Esophagus squamous epithelium (tissue), 5 donors: ENCODE results near the gene MINDY4. TPM values are rescaled to one million over a fixed set of nuclear protein-coding genes. Genes with fewer than 3 reads are reported as not detected.

Source experiments
- DNase-seq: peaks from one replicate; lab custom pipeline; 2025; lab: John Stamatoyannopoulos, UW
- H3K27ac ChIP-seq, 4 donors: fragments of 200-600 bp; sonication (generic); one replicate each; pipeline ENCODE4 v1.5.1; 2016 to 2019; ENCODE audit warnings: mild to moderate bottlenecking in 1 of 4
- H3K27me3 ChIP-seq, 4 donors: fragments of 200-600 bp; sonication (generic); 1 replicate in 3 of 4; 2 replicates in 1 of 4; pipeline versions ENCODE4 v1.5.1 to v1.6.0; 2017 to 2021; ENCODE audit warnings: antibody characterized with exemption in 1 of 4
- H3K36me3 ChIP-seq, 3 donors: fragments of 200-600 bp; sonication (generic); one replicate each; pipeline ENCODE4 v1.5.1; 2016 to 2019
- H3K4me1 ChIP-seq, 3 donors: fragments of 200-600 bp; sonication (generic); one replicate each; pipeline ENCODE4 v1.5.1; 2017 to 2019
- H3K4me3 ChIP-seq, 4 donors: fragments of 200-600 bp; sonication (generic); 1 replicate in 3 of 4; 2 replicates in 1 of 4; pipeline ENCODE4 v1.5.1; 2016 to 2019; ENCODE audit warnings: mild to moderate bottlenecking in 2 of 4, moderate library complexity in 1 of 4
- H3K9me3 ChIP-seq, 3 donors: fragments of 200-600 bp; sonication (generic); one replicate each; pipeline ENCODE4 v1.5.1; 2016 to 2019
- POLR2A ChIP-seq, 4 donors: fragments of 450-650 bp; IDR thresholded peaks; one replicate each; pipeline ENCODE4 v1.6.1; 2017; ENCODE audit warnings: antibody characterized with exemption in 4 of 4, mild to moderate bottlenecking in 4 of 4, moderate library complexity in 3 of 4
- WGBS, 2 donors: methylation state at CpG; one replicate each; pipeline ENCODE4 v1.1.5; 2018; 5-methylcytosine and 5-hydroxymethylcytosine counted together
- intact Hi-C: fragments of 100-400 bp; cut with DNase I; formaldehyde crosslinking; loops from one replicate; pipeline ENCODE4 v1.15.0; 2022
- total RNA-seq, 4 donors: library from RNA; depleted of rRNA; stranded (reverse); fragments of >200 nt; gene quantifications; one replicate each; pipeline ENCODE4 v1.1.0, GENCODE V29; 2016
- TF ChIP-seq, protein P1 (sequence below), 6 experiments: fragments of 450-650 bp in 4 of 6; fragments of 200-600 bp in 2 of 6; sonication (generic) in 2 of 6; IDR thresholded peaks; one replicate each; pipeline ENCODE4 v1.5.1; 2016 to 2019; ENCODE audit warnings: antibody characterized with exemption in 6 of 6, mild to moderate bottlenecking in 4 of 6, moderate library complexity in 4 of 6
- donor health status: DM: yes; HTN: yes; CAD: no.

Gene MINDY4
- total RNA-seq, 4 donors from 2014 or later = 2.5 to 6.3 (median 3.3) TPM

DNA sequence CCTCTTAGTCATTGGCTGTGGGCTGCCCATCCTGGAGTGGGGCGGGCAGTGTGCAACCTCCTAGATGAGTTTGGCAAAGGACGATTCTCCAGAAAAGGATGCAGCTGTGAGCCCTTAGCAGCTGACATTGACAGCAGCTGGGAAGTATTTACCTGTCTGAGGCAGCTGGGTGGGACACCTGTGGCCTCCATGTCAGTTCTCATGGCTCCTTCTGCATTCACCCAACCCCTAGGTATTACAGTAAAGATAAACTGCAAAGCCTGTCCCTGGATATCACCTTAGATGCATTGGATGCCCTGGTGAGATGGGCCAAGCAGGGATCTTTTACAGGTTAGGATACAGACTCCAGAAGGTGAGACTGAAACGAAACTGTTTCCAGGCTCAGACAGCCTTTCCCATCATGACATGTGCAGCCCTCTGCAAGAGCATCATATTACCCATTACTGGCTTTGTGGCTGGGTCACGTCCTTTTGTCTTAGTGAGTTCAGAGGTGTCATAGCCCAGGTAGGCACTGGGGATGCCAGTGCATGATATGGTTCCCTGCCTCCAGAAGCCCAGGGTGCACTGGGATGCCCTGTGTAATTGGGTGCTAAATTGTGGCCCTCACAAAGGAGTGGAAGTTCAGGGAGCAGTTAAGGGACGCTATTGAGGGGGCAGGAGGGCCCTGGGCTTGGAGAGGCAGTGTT is 28.9 kb downstream of the MINDY4 start:
- Histone ChIP-seq H3K27me3 (no peaks in the 10 kb centered on the region), H3K9me3 (no peaks in the 10 kb centered on the region), H3K36me3 (no peaks in the 10 kb centered on the region), H3K27ac (peak overlapping the region in 2 of 4 donors; percentile 52 to 70), H3K4me3 (no peak overlapping the region), H3K4me1 (peaks cover 12 to 82% (median 50%) of the 10 kb centered on the region in 3 donors)
- intact Hi-C loops = loop anchor here (5.0 to 10.0 kb wide), 2 partner anchors 177 to 325 kb away; no protein-coding TSS in a partner anchor
- 75 to 86% methylated on average over 4 of the region's 5 CpGs for WGBS, 2 donors
- DNase-seq = no peak
- no peak for TF ChIP-seq POLR2A (IDR thresholded peaks at IDR 0.05)
- TF ChIP-seq, protein P1, sequence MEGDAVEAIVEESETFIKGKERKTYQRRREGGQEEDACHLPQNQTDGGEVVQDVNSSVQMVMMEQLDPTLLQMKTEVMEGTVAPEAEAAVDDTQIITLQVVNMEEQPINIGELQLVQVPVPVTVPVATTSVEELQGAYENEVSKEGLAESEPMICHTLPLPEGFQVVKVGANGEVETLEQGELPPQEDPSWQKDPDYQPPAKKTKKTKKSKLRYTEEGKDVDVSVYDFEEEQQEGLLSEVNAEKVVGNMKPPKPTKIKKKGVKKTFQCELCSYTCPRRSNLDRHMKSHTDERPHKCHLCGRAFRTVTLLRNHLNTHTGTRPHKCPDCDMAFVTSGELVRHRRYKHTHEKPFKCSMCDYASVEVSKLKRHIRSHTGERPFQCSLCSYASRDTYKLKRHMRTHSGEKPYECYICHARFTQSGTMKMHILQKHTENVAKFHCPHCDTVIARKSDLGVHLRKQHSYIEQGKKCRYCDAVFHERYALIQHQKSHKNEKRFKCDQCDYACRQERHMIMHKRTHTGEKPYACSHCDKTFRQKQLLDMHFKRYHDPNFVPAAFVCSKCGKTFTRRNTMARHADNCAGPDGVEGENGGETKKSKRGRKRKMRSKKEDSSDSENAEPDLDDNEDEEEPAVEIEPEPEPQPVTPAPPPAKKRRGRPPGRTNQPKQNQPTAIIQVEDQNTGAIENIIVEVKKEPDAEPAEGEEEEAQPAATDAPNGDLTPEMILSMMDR (IDR thresholded peaks at IDR 0.05) = no peak

DNA sequence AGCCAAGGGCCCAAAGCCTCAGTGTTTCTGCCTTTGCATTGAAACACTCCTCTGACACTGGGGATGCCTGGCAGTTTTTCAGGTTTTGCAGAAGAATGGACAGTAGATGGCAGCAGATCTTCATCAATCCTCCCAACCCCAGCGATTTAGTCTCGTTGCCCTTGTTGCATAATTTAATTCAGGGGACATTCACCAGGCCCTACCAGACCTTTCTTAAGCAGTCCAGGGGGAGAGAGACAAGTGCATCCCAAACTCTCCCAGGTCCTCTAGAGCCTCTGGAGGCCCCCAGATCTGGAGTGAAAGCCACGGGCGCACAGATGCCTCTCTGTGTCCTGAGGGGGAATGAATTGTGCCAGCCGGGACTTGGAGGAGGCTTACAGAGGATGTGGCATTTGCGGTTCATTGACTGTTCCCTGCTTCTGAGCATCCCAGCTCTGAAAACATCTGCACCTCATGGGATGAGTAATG is 29.6 kb downstream of the MINDY4 start:
- Histone ChIP-seq H3K9me3 (no peaks in the 10 kb centered on the region), H3K4me1 (peaks cover 12 to 79% (median 47%) of the 10 kb centered on the region in 3 donors), H3K36me3 (no peaks in the 10 kb centered on the region), H3K27me3 (no peaks in the 10 kb centered on the region), H3K27ac (peak overlapping the region in 3 of 4 donors; percentile 15 to 70 (median 27)), H3K4me3 (no peak overlapping the region)
- TF ChIP-seq, protein P1 (IDR thresholded peaks at IDR 0.05) = peak; percentile 55 to 79 (median 65)
- no peak for TF ChIP-seq POLR2A (IDR thresholded peaks at IDR 0.05)
- intact Hi-C loops = no loop called here
- WGBS, 2 donors = 17 to 30% methylated on average over 3 of the region's 6 CpGs
- no peak for DNase-seq

DNA sequence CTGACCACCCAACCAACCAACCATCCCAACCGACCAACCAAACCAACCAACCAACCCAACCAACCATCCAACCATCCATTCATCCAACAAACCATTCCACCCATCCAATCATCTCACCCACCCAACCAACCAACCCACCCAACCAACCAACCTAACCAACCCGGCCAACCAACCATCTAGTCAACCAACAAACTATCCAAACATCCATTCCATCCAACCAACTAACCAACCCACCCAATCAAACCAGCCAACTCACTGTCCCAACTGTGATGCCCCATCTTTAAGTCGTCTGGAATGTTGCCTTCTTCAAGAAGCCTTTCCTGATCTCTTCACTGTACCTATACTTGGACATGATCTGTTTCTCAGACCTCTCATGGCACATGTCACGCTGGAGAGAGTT is 31.6 kb downstream of the MINDY4 start:
- no peaks in the 10 kb centered on the region for H3K36me3 ChIP-seq
- 92 to 97% methylated on average over 4 of the region's 4 CpGs for WGBS, 2 donors
- TF ChIP-seq, protein P1 (IDR thresholded peaks at IDR 0.05) = no peak
- no peak for TF ChIP-seq POLR2A (IDR thresholded peaks at IDR 0.05)
- H3K27me3 ChIP-seq = no peaks in the 10 kb centered on the region
- DNase-seq = no peak
- no peak overlapping the region for H3K4me3 ChIP-seq
- no peaks in the 10 kb centered on the region for H3K9me3 ChIP-seq
- peaks cover 8 to 59% (median 30%) of the 10 kb centered on the region in 3 donors for H3K4me1 ChIP-seq
- no peak overlapping the region for H3K27ac ChIP-seq
- intact Hi-C loops = no loop called here

DNA sequence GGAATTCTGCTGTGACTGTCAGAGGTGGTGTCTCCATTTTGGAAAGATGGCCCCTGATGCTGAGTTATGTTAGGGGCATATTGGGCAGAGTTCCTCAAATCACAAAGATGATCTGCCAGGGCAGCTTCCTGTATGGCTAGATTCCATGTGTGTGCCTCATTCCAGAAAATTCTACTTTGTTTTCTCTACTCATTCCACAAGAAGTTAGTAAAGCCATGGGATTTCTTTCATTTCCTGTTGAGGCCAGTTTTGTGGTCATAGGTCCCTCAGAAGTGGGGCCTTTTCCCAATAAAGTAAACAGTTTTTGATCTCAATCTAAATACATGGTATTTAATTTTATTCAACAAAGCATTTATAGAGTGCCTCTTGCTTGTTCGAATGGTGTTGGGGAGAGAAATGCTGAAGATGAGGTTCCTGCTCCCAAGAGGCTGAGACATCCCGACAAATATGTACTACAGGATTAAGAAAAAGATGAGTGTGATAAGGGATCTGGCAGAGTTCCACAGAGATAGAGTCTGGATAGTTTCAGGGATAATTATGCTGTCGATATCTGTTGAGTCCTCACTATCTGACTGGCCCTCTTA is 33.0 kb downstream of the MINDY4 start:
- H3K4me1 ChIP-seq = peaks cover 7 to 45% (median 26%) of the 10 kb centered on the region in 3 donors
- no peak for TF ChIP-seq POLR2A (IDR thresholded peaks at IDR 0.05)
- TF ChIP-seq, protein P1 (IDR thresholded peaks at IDR 0.05) = no peak
- H3K9me3 ChIP-seq = no peaks in the 10 kb centered on the region
- H3K27ac ChIP-seq = peak overlapping the region in 3 of 4 donors; percentile 15 to 51 (median 35)
- no peak overlapping the region for H3K4me3 ChIP-seq
- DNase-seq = no peak
- intact Hi-C loops = no loop called here
- 50 to 73% methylated on average over 3 of the region's 3 CpGs for WGBS, 2 donors
- H3K36me3 ChIP-seq = no peaks in the 10 kb centered on the region
- no peaks in the 10 kb centered on the region for H3K27me3 ChIP-seq

DNA sequence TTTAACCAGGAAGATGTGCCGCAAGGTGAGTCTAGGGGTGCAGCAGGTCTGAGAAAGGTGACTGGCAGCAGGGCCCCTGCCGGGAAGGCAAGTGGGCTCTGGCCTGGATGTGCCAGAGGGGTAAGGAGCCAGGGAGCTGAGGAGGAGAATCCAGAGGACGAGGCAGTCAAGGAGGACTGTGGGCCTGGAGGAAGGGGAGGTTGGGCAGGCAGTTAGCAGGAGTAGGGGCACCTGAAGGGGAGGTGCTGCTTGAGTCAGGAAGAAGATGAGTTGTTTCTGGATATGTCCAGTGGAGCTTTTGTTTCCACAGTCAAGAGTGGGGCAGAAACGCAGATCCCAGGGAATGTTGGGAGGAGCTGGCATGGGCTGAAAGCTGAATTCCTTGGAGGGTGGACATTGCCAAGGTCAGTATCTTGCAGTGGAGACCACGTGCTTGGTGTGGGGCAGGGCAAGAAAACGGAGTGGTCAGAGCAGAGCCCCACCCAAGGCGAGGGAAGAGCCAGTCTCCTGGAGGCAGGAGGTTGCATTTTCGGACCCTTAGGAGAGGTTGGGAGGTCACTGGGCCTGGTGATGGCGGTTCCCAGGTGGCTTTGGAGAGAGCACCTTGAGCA is 34.0 kb downstream of the MINDY4 start:
- TF ChIP-seq, protein P1 (IDR thresholded peaks at IDR 0.05) = no peak
- TF ChIP-seq POLR2A (IDR thresholded peaks at IDR 0.05) = no peak
- DNase-seq = no peak
- peaks cover 0 to 35% (median 16%) of the 10 kb centered on the region in 3 donors for H3K4me1 ChIP-seq
- H3K27ac ChIP-seq = peak overlapping the region in 1 of 4 donors; percentile 35
- H3K9me3 ChIP-seq = no peaks in the 10 kb centered on the region
- 81 to 84% methylated on average over 9 of the region's 9 CpGs for WGBS, 2 donors
- no peaks in the 10 kb centered on the region for H3K36me3 ChIP-seq
- H3K4me3 ChIP-seq = no peak overlapping the region
- intact Hi-C loops = no loop called here
- H3K27me3 ChIP-seq = no peaks in the 10 kb centered on the region
